Measurements from ENCODE around the gene ANKS1B. TPM values are rescaled to one million over a fixed set of nuclear protein-coding genes. Genes with fewer than 3 reads are reported as not detected.
"Not testable (repeated sequence)": the region's sequence is repeated elsewhere in the genome, so short reads cannot be mapped to it uniquely, and the experiment has no call there.

The ANKS1B gene
- total RNA-seq, 5 donors from 2014 or later (not counting 1 experiment from before 2014, with no cell fraction given), result 0.18 to 0.47 (median 0.19) TPM; not detected in 2

DNA sequence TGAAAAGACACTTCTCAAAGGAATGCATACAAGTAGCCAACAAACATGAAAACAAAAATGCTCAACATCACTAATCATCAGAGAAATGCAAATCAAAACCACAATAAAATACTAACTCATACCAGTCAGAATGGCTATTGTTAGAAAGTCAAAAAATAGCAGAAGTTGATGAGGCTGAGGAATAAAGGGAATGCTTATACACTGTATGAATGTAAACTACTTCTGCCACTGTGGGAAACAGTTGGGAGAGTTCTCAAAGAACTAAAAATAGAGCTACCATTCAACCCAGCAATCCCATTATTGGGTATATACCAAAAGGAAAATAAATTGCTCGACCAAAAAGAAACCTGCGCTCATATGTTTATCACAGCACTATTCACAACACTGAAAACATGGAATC is 360.1 kb downstream of the ANKS1B start:
- not testable (repeated sequence) for H3K4me1 Mint-ChIP-seq

DNA sequence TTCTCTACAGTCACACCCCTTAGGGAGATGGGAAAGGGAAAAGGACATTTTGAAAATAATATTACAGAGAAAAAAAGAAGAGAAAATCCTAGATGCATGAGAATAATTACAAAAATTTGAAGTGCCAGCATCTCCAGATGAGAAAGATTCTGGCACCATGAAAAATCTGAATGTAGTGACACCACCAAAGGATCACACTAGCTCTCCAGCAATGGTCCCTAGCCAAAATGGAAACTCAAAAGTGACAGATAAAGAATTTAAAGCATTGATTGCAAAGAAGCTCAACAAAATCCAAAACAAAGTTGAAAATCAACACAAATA is 364.6 kb downstream of the ANKS1B start:
- Mint-ChIP-seq H3K9me3 (peaks cover 9 to 23% (median 16%) of the 10 kb centered on the region in 3 donors), H3K27me3 (no peaks in the 10 kb centered on the region), H3K4me3 (no peak overlapping the region), H3K27ac (no peak overlapping the region), H3K4me1 (no peaks in the 10 kb centered on the region), H3K36me3 (no peaks in the 10 kb centered on the region)
- Histone ChIP-seq H3K4me1 (ENCODE audit: control insufficient read depth in 1 of 2, extremely low read depth in 1 of 2, insufficient read depth in 2 of 2, low read length in 2 of 2) (no peaks in the 10 kb centered on the region), H3K36me3 (ENCODE audit: control insufficient read depth in 2 of 2, extremely low read depth in 1 of 2, insufficient read depth in 1 of 2, low read length in 1 of 2) (no peaks in the 10 kb centered on the region), H3K27ac (ENCODE audit: low read length) (no peak overlapping the region), H3K27me3 (replicated peaks in 1 of 2; ENCODE audit: control insufficient read depth in 2 of 2, extremely low read depth in 1 of 2, insufficient read depth in 2 of 2, low read length in 1 of 2) (no peaks in the 10 kb centered on the region), H3K4me3 (ENCODE audit: control insufficient read depth in 1 of 2, extremely low read depth in 1 of 2, low read length in 1 of 2) (no peak overlapping the region), H3K9me3 (no peaks in the 10 kb centered on the region)
- ChIA-PET POLR2A (no interaction called here), CTCF (no interaction called here)
- DNase-seq (no peak), ATAC-seq (replicated peaks in 1 of 4) (no peak)

More for the DNA sequence above, 360.1 kb downstream of the ANKS1B start:
- no CpG with 5 or more reads among the region's 2 CpGs for WGBS (ENCODE audit: insufficient coverage)
- H3K36me3 Mint-ChIP-seq; H3K27me3 ChIP-seq (replicated peaks in 1 of 2; ENCODE audit: control insufficient read depth in 2 of 2, extremely low read depth in 1 of 2, insufficient read depth in 2 of 2, low read length in 1 of 2); ATAC-seq (replicated peaks in 1 of 4); H3K27ac ChIP-seq (ENCODE audit: low read length); H3K4me1 ChIP-seq (ENCODE audit: control insufficient read depth in 1 of 2, extremely low read depth in 1 of 2, insufficient read depth in 2 of 2, low read length in 2 of 2); H3K27ac Mint-ChIP-seq; H3K4me3 ChIP-seq (ENCODE audit: control insufficient read depth in 1 of 2, extremely low read depth in 1 of 2, low read length in 1 of 2); POLR2A ChIA-PET; CTCF ChIA-PET; H3K9me3 ChIP-seq; H3K27me3 Mint-ChIP-seq; H3K4me3 Mint-ChIP-seq; H3K36me3 ChIP-seq (ENCODE audit: control insufficient read depth in 2 of 2, extremely low read depth in 1 of 2, insufficient read depth in 1 of 2, low read length in 1 of 2); DNase-seq: not testable (repeated sequence)
- peaks cover 9 to 22% (median 9%) of the 10 kb centered on the region in 3 donors for H3K9me3 Mint-ChIP-seq

DNA sequence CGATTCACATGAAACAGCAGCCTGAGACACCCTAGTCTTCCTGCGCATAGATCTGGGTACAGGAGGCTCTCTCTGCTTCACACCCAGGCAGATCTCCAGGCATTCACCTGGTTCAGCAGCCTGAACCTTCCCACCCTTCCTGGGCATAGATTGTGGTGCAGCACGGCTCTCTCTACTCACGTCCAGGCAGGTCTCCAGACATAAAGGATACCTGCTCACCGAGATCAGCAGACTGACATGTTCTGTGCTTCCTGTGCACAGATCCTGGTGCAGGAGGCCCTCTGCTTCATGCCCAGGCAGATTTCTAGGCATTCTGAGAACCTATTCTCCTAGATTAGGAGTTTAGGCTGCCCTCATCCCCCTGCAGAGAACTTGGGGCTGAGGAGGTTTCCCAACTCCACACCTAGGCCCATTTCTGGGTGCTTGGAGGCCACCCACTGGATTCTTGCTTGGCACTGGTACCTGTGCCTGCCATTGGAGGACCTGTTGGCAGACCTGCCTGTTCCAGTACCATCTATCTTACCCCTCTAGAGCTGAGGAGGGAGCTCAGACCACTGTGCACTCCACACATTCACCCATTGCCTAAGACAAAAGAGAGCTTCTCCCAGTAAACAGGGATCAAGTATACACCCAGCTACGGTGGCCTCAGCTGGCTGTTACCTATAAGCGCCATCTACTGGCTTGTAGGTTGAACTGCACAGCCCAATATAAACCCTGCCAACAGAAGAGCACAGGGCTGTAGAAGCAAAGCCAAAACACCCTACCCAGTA is 365.2 kb downstream of the ANKS1B start:
- CTCF ChIA-PET, result no interaction called here
- no peaks in the 10 kb centered on the region for H3K27me3 Mint-ChIP-seq
- no peaks in the 10 kb centered on the region for H3K36me3 Mint-ChIP-seq
- H3K9me3 ChIP-seq, result no peaks in the 10 kb centered on the region
- H3K4me1 Mint-ChIP-seq, result no peaks in the 10 kb centered on the region
- WGBS (ENCODE audit: insufficient coverage), result 73% methylated on average over 4 of the region's 7 CpGs
- no peaks in the 10 kb centered on the region for H3K36me3 ChIP-seq (ENCODE audit: control insufficient read depth in 2 of 2, extremely low read depth in 1 of 2, insufficient read depth in 1 of 2, low read length in 1 of 2)
- no peaks in the 10 kb centered on the region for H3K4me1 ChIP-seq (ENCODE audit: control insufficient read depth in 1 of 2, extremely low read depth in 1 of 2, insufficient read depth in 2 of 2, low read length in 2 of 2)
- ATAC-seq (replicated peaks in 1 of 4) (no peak), DNase-seq (peak in 1 of 35 experiments; percentile 1)
- H3K27me3 ChIP-seq (replicated peaks in 1 of 2; ENCODE audit: control insufficient read depth in 2 of 2, extremely low read depth in 1 of 2, insufficient read depth in 2 of 2, low read length in 1 of 2), result no peaks in the 10 kb centered on the region
- no peak overlapping the region for H3K27ac Mint-ChIP-seq
- peaks cover 9 to 26% (median 16%) of the 10 kb centered on the region in 3 donors for H3K9me3 Mint-ChIP-seq
- H3K4me3 ChIP-seq (ENCODE audit: control insufficient read depth in 1 of 2, extremely low read depth in 1 of 2, low read length in 1 of 2), result no peak overlapping the region
- no peak overlapping the region for H3K27ac ChIP-seq (ENCODE audit: low read length)
- no peak overlapping the region for H3K4me3 Mint-ChIP-seq
- POLR2A ChIA-PET, result no interaction called here

DNA sequence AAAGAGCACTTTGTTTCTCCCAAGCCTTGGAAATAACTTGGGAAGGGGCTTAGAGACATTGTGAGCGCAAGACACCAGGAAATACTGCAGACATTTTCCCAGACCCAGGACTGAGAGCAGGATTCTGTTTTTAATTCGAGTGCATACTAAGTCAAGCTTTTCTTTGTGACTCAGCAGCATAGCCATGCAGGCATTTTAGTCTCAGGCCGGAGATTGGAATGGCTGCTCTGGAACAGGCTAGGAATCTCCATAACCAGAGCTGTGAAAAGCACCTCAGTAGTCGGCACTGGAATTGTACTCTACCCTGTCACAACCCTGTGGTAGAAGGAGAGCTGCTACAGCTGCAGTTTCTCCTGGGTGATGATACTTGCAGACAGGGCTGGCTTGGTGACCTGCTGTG is 366.1 kb downstream of the ANKS1B start:
- H3K27me3 ChIP-seq (replicated peaks in 1 of 2; ENCODE audit: control insufficient read depth in 2 of 2, extremely low read depth in 1 of 2, insufficient read depth in 2 of 2, low read length in 1 of 2), result no peaks in the 10 kb centered on the region
- H3K36me3 ChIP-seq (ENCODE audit: control insufficient read depth in 2 of 2, extremely low read depth in 1 of 2, insufficient read depth in 1 of 2, low read length in 1 of 2), result no peaks in the 10 kb centered on the region
- no peak overlapping the region for H3K27ac ChIP-seq (ENCODE audit: low read length)
- DNase-seq, result no peak
- no peak overlapping the region for H3K4me3 Mint-ChIP-seq
- POLR2A ChIA-PET, result no interaction called here
- H3K9me3 ChIP-seq, result no peaks in the 10 kb centered on the region
- WGBS (ENCODE audit: insufficient coverage), result 93% methylated on average over 3 of the region's 4 CpGs
- no peak overlapping the region for H3K27ac Mint-ChIP-seq
- no peaks in the 10 kb centered on the region for H3K4me1 ChIP-seq (ENCODE audit: control insufficient read depth in 1 of 2, extremely low read depth in 1 of 2, insufficient read depth in 2 of 2, low read length in 2 of 2)
- no peak overlapping the region for H3K4me3 ChIP-seq (ENCODE audit: control insufficient read depth in 1 of 2, extremely low read depth in 1 of 2, low read length in 1 of 2)
- no peaks in the 10 kb centered on the region for H3K4me1 Mint-ChIP-seq
- peak in 1 of 4 experiments; percentile 13 for ATAC-seq (replicated peaks in 1 of 4)
- CTCF ChIA-PET, result no interaction called here
- H3K9me3 Mint-ChIP-seq, result peaks cover 9 to 27% (median 16%) of the 10 kb centered on the region in 3 donors
- H3K36me3 Mint-ChIP-seq, result no peaks in the 10 kb centered on the region
- H3K27me3 Mint-ChIP-seq, result no peaks in the 10 kb centered on the region

DNA sequence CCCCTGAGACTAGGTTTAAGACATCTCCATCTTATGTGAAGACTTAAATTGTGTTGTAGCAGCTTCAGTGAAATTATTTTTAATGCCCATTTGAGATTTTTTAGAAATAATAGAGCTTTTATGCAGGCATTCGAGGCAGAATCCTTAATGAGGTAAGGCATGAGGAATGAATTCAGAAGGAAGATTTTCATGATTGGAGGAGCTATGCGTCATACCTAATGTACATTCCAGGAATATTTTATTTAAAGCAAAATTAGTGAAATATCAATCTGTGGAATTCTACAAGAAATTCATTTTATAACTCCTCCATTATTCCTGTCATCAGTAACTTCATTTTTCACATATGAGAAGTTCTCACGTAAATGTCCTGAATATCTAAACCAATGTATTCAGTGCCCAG is 373.1 kb downstream of the ANKS1B start:
- no CpG with 5 or more reads among the region's 3 CpGs for WGBS (ENCODE audit: insufficient coverage)
- ATAC-seq (replicated peaks in 1 of 4) (no peak), DNase-seq (no peak)
- no peaks in the 10 kb centered on the region for H3K4me1 Mint-ChIP-seq
- Histone ChIP-seq H3K4me1 (ENCODE audit: control insufficient read depth in 1 of 2, extremely low read depth in 1 of 2, insufficient read depth in 2 of 2, low read length in 2 of 2) (no peaks in the 10 kb centered on the region), H3K4me3 (ENCODE audit: control insufficient read depth in 1 of 2, extremely low read depth in 1 of 2, low read length in 1 of 2) (no peak overlapping the region), H3K27me3 (replicated peaks in 1 of 2; ENCODE audit: control insufficient read depth in 2 of 2, extremely low read depth in 1 of 2, insufficient read depth in 2 of 2, low read length in 1 of 2) (no peaks in the 10 kb centered on the region), H3K36me3 (ENCODE audit: control insufficient read depth in 2 of 2, extremely low read depth in 1 of 2, insufficient read depth in 1 of 2, low read length in 1 of 2) (no peaks in the 10 kb centered on the region), H3K9me3 (no peaks in the 10 kb centered on the region), H3K27ac (ENCODE audit: low read length) (no peak overlapping the region)
- peaks cover 4 to 13% (median 5%) of the 10 kb centered on the region in 3 donors for H3K9me3 Mint-ChIP-seq
- peaks cover 0 to 7% of the 10 kb centered on the region in 2 donors for H3K27me3 Mint-ChIP-seq
- POLR2A ChIA-PET, result no interaction called here
- H3K36me3 Mint-ChIP-seq, result no peaks in the 10 kb centered on the region
- CTCF ChIA-PET, result no interaction called here
- H3K27ac Mint-ChIP-seq, result no peak overlapping the region
- H3K4me3 Mint-ChIP-seq, result no peak overlapping the region

DNA sequence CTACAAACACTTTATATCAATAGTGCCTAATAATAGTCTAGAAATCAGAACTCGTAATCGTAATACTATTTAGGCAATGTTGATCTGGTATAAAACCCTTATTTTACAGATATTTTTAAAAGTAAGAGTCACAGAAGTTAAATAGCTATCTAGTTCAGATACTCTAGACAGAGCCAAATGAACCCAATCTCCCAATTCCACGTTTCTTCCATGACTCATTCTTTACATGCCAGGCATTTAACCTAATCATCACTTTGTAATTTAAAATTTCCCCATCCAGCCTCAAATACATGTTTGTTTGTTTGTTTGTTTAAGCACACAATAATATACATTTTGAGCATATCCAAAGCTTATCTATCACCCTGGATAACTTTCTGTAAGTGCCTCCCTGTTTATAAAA is 373.6 kb downstream of the ANKS1B start:
- ATAC-seq (replicated peaks in 1 of 4), result no peak
- Histone ChIP-seq H3K36me3 (ENCODE audit: control insufficient read depth in 2 of 2, extremely low read depth in 1 of 2, insufficient read depth in 1 of 2, low read length in 1 of 2) (no peaks in the 10 kb centered on the region), H3K4me1 (ENCODE audit: control insufficient read depth in 1 of 2, extremely low read depth in 1 of 2, insufficient read depth in 2 of 2, low read length in 2 of 2) (no peaks in the 10 kb centered on the region), H3K27me3 (replicated peaks in 1 of 2; ENCODE audit: control insufficient read depth in 2 of 2, extremely low read depth in 1 of 2, insufficient read depth in 2 of 2, low read length in 1 of 2) (no peaks in the 10 kb centered on the region), H3K9me3 (no peaks in the 10 kb centered on the region), H3K4me3 (ENCODE audit: control insufficient read depth in 1 of 2, extremely low read depth in 1 of 2, low read length in 1 of 2) (no peak overlapping the region), H3K27ac (ENCODE audit: low read length) (no peak overlapping the region)
- Mint-ChIP-seq H3K36me3 (no peaks in the 10 kb centered on the region), H3K9me3 (peaks cover 4 to 13% (median 5%) of the 10 kb centered on the region in 3 donors), H3K4me3 (no peak overlapping the region), H3K27ac (no peak overlapping the region), H3K4me1 (no peaks in the 10 kb centered on the region), H3K27me3 (peaks cover 0 to 7% of the 10 kb centered on the region in 2 donors)
- ChIA-PET CTCF (no interaction called here), POLR2A (no interaction called here)
- no CpG with 5 or more reads among the region's 3 CpGs for WGBS (ENCODE audit: insufficient coverage)
- DNase-seq, result no peak
